Nephron progenitor cell (in vitro differentiated cells): ENCODE results near the gene BBX.

Experiments
- DNase-seq: peaks from one replicate; pipeline ENCODE4 v3.0.0; 2021
- H3K27ac Mint-ChIP-seq: 2 replicates; pipeline ENCODE4 v1.8.0; 2021; ENCODE audit warnings: mild to moderate bottlenecking, moderate library complexity, mixed read lengths
- H3K27me3 Mint-ChIP-seq: 2 replicates; pipeline ENCODE4 v1.8.0; 2021; ENCODE audit warnings: mild to moderate bottlenecking, low read depth, mixed read lengths; ENCODE audit not compliant: poor library complexity
- H3K36me3 Mint-ChIP-seq: 2 replicates; pipeline ENCODE4 v1.8.0; 2021; ENCODE audit warnings: low read depth, mixed read lengths
- H3K4me1 Mint-ChIP-seq: 2 replicates; pipeline ENCODE4 v1.8.0; 2021; ENCODE audit warnings: mixed read lengths
- H3K4me3 Mint-ChIP-seq: 2 replicates; pipeline ENCODE4 v1.8.0; 2021; ENCODE audit warnings: mild to moderate bottlenecking, moderate library complexity, mixed read lengths
- H3K9me3 Mint-ChIP-seq: 2 replicates; pipeline ENCODE4 v1.8.0; 2021; ENCODE audit warnings: mild to moderate bottlenecking, moderate library complexity, mixed read lengths
- TF ChIP-seq, protein P1 (sequence below): fragments of 200-600 bp; sonication (generic); IDR thresholded peaks from 2 replicates; pipeline ENCODE4 v1.5.0; 2021; ENCODE audit warnings: antibody characterized with exemption

Gene BBX

GRCh38 chr3:107666853-107667252 lies 144.1 kb downstream of the BBX start:
- Mint-ChIP-seq H3K36me3 (peaks cover 4% of the 10 kb centered on the region), H3K27me3 (no peaks in the 10 kb centered on the region), H3K4me3 (no peak overlapping the region), H3K4me1 (peaks cover 53% of the 10 kb centered on the region), H3K9me3 (no peaks in the 10 kb centered on the region), H3K27ac (peak overlapping the region; percentile 91)
- DNase-seq, result no peak
- TF ChIP-seq, protein P1, sequence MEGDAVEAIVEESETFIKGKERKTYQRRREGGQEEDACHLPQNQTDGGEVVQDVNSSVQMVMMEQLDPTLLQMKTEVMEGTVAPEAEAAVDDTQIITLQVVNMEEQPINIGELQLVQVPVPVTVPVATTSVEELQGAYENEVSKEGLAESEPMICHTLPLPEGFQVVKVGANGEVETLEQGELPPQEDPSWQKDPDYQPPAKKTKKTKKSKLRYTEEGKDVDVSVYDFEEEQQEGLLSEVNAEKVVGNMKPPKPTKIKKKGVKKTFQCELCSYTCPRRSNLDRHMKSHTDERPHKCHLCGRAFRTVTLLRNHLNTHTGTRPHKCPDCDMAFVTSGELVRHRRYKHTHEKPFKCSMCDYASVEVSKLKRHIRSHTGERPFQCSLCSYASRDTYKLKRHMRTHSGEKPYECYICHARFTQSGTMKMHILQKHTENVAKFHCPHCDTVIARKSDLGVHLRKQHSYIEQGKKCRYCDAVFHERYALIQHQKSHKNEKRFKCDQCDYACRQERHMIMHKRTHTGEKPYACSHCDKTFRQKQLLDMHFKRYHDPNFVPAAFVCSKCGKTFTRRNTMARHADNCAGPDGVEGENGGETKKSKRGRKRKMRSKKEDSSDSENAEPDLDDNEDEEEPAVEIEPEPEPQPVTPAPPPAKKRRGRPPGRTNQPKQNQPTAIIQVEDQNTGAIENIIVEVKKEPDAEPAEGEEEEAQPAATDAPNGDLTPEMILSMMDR, result no peak

DNA sequence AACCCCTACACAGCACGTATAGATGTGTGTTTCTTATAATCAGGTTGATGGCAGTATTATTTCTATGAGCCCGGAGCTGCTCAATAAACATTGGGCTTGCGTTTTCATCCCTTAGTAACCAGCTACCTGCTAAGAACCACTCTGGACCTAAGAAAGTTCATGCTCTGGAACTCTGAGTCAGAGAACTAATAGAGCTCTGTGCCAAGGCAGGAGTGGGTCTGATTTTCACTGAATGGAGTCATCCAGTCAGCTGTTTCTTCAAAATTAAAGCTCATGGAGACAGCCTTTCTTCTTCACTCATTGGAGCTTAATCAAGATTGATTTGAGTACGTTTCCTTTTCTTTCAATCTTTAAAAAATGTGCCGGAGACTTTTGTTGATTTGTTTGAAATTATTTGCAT lies 145.7 kb downstream of the BBX start:
- Mint-ChIP-seq H3K36me3 (peaks cover 8% of the 10 kb centered on the region), H3K27ac (peak overlapping the region; percentile 81), H3K4me1 (peaks cover 46% of the 10 kb centered on the region), H3K27me3 (no peaks in the 10 kb centered on the region), H3K4me3 (peak overlapping the region; percentile 54), H3K9me3 (no peaks in the 10 kb centered on the region)
- TF ChIP-seq, protein P1, result no peak
- DNase-seq, result no peak

DNA sequence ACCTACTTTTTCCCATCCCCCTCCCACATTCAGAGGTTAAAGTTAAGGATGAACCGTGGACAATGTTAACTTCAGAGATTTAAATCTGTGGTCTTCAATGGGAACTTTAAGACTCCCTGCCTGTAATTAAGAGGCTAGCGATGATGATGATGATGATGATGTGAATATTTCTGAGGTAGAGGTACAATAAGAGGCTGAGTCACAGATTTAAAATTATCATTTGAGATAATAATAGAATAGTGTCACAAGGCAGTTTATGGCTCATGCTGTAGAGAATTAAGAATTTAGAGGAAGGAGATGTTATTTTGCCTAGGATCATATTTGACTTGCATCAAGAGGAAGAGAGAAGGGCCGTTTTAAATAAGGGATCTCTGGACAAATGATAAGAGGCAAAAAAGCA lies 146.2 kb downstream of the BBX start:
- TF ChIP-seq, protein P1, result no peak
- Mint-ChIP-seq H3K9me3 (no peaks in the 10 kb centered on the region), H3K27me3 (no peaks in the 10 kb centered on the region), H3K27ac (peak overlapping the region; percentile 94), H3K4me3 (peak overlapping the region; percentile 20), H3K4me1 (peaks cover 49% of the 10 kb centered on the region), H3K36me3 (peaks cover 8% of the 10 kb centered on the region)
- DNase-seq, result no peak

DNA sequence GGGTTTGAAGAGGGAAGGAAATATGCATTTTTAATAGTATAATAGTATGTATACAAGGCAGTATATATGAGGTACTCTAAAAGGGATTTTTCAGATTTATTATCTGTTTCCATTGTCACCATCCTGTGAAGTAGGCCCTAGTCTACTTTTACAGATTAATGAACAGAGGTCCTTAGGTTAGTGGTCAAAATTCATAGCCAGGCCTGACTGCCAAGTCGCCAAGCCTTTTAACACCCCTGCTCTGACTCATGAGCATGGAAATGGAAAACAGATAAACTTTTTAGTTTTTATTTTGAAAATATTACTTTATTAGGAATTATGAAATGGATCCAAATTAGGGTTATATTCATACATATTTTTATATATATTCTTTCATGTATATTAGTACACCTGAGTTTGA lies 146.9 kb downstream of the BBX start:
- TF ChIP-seq, protein P1, result no peak
- Mint-ChIP-seq H3K27me3 (no peaks in the 10 kb centered on the region), H3K9me3 (no peaks in the 10 kb centered on the region), H3K4me1 (peaks cover 55% of the 10 kb centered on the region), H3K36me3 (peaks cover 8% of the 10 kb centered on the region), H3K27ac (peak overlapping the region; percentile 94), H3K4me3 (peak overlapping the region; percentile 20)
- DNase-seq, result no peak

- H3K4me3 Mint-ChIP-seq, result no peak overlapping the region
- TF ChIP-seq, protein P1, result no peak
- peaks cover 8% of the 10 kb centered on the region for H3K36me3 Mint-ChIP-seq
- H3K4me1 Mint-ChIP-seq, result peaks cover 56% of the 10 kb centered on the region
- no peak overlapping the region for H3K27ac Mint-ChIP-seq
- H3K27me3 Mint-ChIP-seq, result no peaks in the 10 kb centered on the region
- DNase-seq, result no peak
- no peaks in the 10 kb centered on the region for H3K9me3 Mint-ChIP-seq
Observed at GRCh38 chr3:107670986-107671385, 148.2 kb downstream of the BBX start.

DNA sequence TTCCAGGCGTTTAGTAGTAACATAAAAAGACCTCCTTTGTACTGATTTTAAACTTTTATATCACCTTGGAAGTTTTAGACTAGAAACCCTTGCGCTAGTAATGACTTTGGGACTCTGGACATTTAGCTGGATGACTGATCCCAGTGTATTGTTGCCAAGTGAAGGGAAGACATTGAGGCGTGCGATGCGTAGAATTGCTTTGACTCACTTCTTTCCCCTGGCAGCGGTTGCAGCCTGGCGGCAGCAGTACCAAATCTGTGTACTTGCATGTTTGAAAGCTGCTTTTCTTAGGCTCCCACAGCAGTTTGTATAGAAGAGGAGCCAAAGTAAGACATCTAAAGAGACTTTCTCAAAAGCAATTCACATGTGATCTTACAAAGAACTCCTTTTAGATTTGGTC lies 151.6 kb downstream of the BBX start:
- no peaks in the 10 kb centered on the region for H3K27me3 Mint-ChIP-seq
- DNase-seq, result no peak
- H3K9me3 Mint-ChIP-seq, result no peaks in the 10 kb centered on the region
- H3K36me3 Mint-ChIP-seq, result peaks cover 9% of the 10 kb centered on the region
- peaks cover 36% of the 10 kb centered on the region for H3K4me1 Mint-ChIP-seq
- TF ChIP-seq, protein P1, result no peak
- no peak overlapping the region for H3K4me3 Mint-ChIP-seq
- H3K27ac Mint-ChIP-seq, result peak overlapping the region; percentile 77
